GM23338 (cell line): ENCODE data around the gene UNKL. TPM values are rescaled to one million over a fixed set of nuclear protein-coding genes. Genes with fewer than 3 reads are reported as not detected.

ENCODE experiments used
- ATAC-seq: fragments of 200-7000 bp; cut with Tn5 transposase; 3 replicates; pipeline ENCODE4 v1.9.1; 2020
- DNase-seq: peaks from one replicate; pipeline ENCODE4 v3.0.0-alpha.2; 2015; ENCODE audit warnings: low spot score
- H2AFZ ChIP-seq: fragments of 200-600 bp; sonication (generic); 2 replicates; pipeline ENCODE4 v1.8.0; 2016; ENCODE audit warnings: antibody characterized with exemption, mild to moderate bottlenecking, moderate library complexity
- H3F3A ChIP-seq: fragments of 200-600 bp; sonication (generic); replicated peaks from 2 replicates; pipeline ENCODE4 v1.8.0; 2017; ENCODE audit warnings: antibody characterized with exemption, mixed run types, low read depth
- H3K27ac ChIP-seq: fragments of 200-600 bp; sonication (generic); 2 replicates; pipeline ENCODE4 v1.6.1; 2016; ENCODE audit warnings: low read depth
- H3K27me3 ChIP-seq: fragments of 200-600 bp; sonication (generic); 2 replicates; pipeline ENCODE4 v1.8.0; 2016; ENCODE audit warnings: mild to moderate bottlenecking, mixed run types, moderate library complexity; ENCODE audit not compliant: insufficient read depth
- H3K36me3 ChIP-seq: fragments of 200-600 bp; sonication (generic); 2 replicates; pipeline ENCODE4 v1.8.0; 2016; ENCODE audit warnings: mild to moderate bottlenecking; ENCODE audit not compliant: insufficient read depth
- H3K4me1 ChIP-seq: fragments of 200-600 bp; sonication (generic); 2 replicates; pipeline ENCODE4 v1.8.0; 2016; ENCODE audit warnings: mild to moderate bottlenecking, moderate library complexity; ENCODE audit not compliant: insufficient read depth
- H3K4me2 ChIP-seq: fragments of 200-600 bp; sonication (generic); 2 replicates; pipeline ENCODE4 v1.7.1; 2017; ENCODE audit warnings: mixed run types
- H3K4me3 ChIP-seq: fragments of 200-600 bp; sonication (generic); 2 replicates; pipeline ENCODE4 v1.6.1; 2016; ENCODE audit warnings: mixed run types
- H3K79me2 ChIP-seq: fragments of 200-600 bp; sonication (generic); replicated peaks from 2 replicates; pipeline ENCODE4 v1.8.0; 2017; ENCODE audit warnings: mild to moderate bottlenecking; ENCODE audit not compliant: insufficient read depth
- H3K9me2 ChIP-seq: fragments of 200-600 bp; sonication (generic); 2 replicates; pipeline ENCODE4 v1.8.0; 2017; ENCODE audit not compliant: insufficient read depth
- H4K20me1 ChIP-seq: fragments of 200-600 bp; sonication (generic); replicated peaks from 2 replicates; pipeline ENCODE4 v1.8.0; 2017; ENCODE audit warnings: mild to moderate bottlenecking; ENCODE audit not compliant: insufficient read depth
- H3K27ac Mint-ChIP-seq: 2 replicates; pipeline ENCODE4 v1.8.0; 2020; ENCODE audit warnings: inconsistent platforms, mild to moderate bottlenecking, moderate library complexity, mixed read lengths
- H3K27me3 Mint-ChIP-seq: 3 replicates; pipeline ENCODE4 v1.8.0; 2022; ENCODE audit warnings: low read depth, mild to moderate bottlenecking, moderate library complexity, mixed read lengths, inconsistent platforms; ENCODE audit not compliant: insufficient read depth, poor library complexity
- H3K36me3 Mint-ChIP-seq: 3 replicates; pipeline ENCODE4 v1.8.0; 2021; ENCODE audit warnings: low read depth, mild to moderate bottlenecking, inconsistent platforms, moderate library complexity, mixed read lengths
- H3K4me1 Mint-ChIP-seq: 3 replicates; pipeline ENCODE4 v1.8.0; 2020; ENCODE audit warnings: mild to moderate bottlenecking, inconsistent platforms, mixed read lengths
- H3K4me3 Mint-ChIP-seq: 3 replicates; pipeline ENCODE4 v1.8.0; 2021; ENCODE audit warnings: moderate library complexity, mild to moderate bottlenecking, inconsistent platforms, mixed read lengths
- H3K9me3 Mint-ChIP-seq: 3 replicates; pipeline ENCODE4 v1.8.0; 2020; ENCODE audit warnings: moderate library complexity, mild to moderate bottlenecking, inconsistent platforms, mixed read lengths
- EZH2 ChIP-seq: fragments of 200-600 bp; sonication (generic); IDR thresholded peaks from one replicate; pipeline ENCODE4 v1.8.0; 2017; ENCODE audit warnings: antibody characterized with exemption, mild to moderate bottlenecking, low read depth; ENCODE audit not compliant: unreplicated experiment
- EZH2phosphoT487 ChIP-seq: fragments of 200-600 bp; sonication (generic); IDR thresholded peaks from one replicate; pipeline ENCODE4 v1.8.1; 2018; ENCODE audit warnings: antibody characterized with exemption; ENCODE audit not compliant: unreplicated experiment
- JUNB ChIP-seq: IDR thresholded peaks from one replicate; pipeline ENCODE4 v1.6.1; 2016; ENCODE audit warnings: antibody characterized with exemption; ENCODE audit not compliant: unreplicated experiment
- NANOG ChIP-seq: IDR thresholded peaks from 2 replicates; pipeline ENCODE4 v1.6.1; 2016; ENCODE audit warnings: antibody characterized with exemption, borderline replicate concordance
- ZNF331 ChIP-seq: fragments of 250-450 bp; sonication (Bioruptor Pico); IDR thresholded peaks from 2 replicates; pipeline ENCODE4 v1.5.0; 2020; ENCODE audit warnings: low read depth, mild to moderate bottlenecking, moderate library complexity
- polyA plus RNA-seq: library from polyadenylated mRNA; unstranded; fragments of >200 nt; fragmentation: Nextera tagmentation; extraction: Ambion mirVana; gene quantifications from 2 replicates; pipeline ENCODE4 v1.2.1, GENCODE V29; 2016
- total RNA-seq: library from RNA; depleted of rRNA; stranded (reverse); fragments of >200 nt; shearing (Covaris generic); gene quantifications from 2 replicates; pipeline ENCODE4 v1.2.3, GENCODE V29; 2014
- TF ChIP-seq, protein P1 (sequence below): IDR thresholded peaks from one replicate; pipeline ENCODE4 v1.6.1; 2018; ENCODE audit warnings: antibody characterized with exemption; ENCODE audit not compliant: unreplicated experiment
- TF ChIP-seq, protein P2 (sequence below), 2 experiments: fragments of 200-600 bp in 1 of 2; sonication (generic) in 1 of 2; conservative IDR thresholded peaks; 2 replicates each; pipeline versions ENCODE4 v1.5.1 to v1.6.1; 2016 to 2017; ENCODE audit warnings: antibody characterized with exemption in 2 of 2, low read depth in 2 of 2, mild to moderate bottlenecking in 2 of 2, moderate library complexity in 1 of 2
- TF ChIP-seq, protein P3 (sequence below): IDR thresholded peaks from 2 replicates; pipeline ENCODE4 v1.6.1; 2016; ENCODE audit warnings: antibody characterized with exemption

Gene UNKL
- total and polyA plus RNA-seq, 2 experiments from 2014 or later: 16.7 to 28.7 TPM

DNA sequence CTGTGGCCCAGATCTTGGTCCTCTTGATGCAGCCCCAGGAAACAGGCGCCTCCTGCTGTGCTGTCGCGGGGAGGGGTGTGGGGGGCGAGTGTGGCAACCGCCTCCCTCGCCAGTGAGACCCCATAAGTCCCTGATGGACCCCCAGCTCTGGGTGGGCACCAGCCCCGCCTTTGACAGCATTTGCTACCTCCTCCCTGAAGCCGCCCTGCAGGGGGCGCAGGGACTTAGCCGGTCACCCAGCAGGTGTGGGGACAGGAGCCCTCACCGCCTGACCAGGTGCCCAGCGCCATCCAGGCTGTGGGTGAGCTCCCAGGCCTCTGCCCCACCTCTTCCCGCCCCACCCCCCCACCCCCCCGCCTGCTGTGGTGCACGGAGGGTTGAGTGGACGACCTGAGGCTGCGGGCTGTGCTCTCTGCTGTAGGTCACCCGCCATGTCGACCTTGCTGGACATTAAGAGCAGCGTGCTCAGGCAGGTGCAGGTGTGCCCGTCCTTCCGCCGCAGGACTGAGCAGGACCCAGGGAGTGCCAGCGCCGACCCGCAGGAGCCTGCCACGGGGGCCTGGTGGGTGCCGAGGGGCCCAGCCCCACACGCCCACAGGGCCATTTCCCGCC is 76.3 kb downstream of the UNKL start:
- Histone ChIP-seq H2AFZ (no peak overlapping the region), H3K36me3 (no peaks in the 10 kb centered on the region), H3K9me2 (no peaks in the 10 kb centered on the region), H4K20me1 (no peaks in the 10 kb centered on the region; the same call in 1 of the 2 replicates), H3K27ac (no peak overlapping the region), H3K27me3 (peaks cover 25% of the 10 kb centered on the region), H3K4me1 (no peaks in the 10 kb centered on the region; the same call in 1 of the 2 replicates), H3K4me3 (no peak overlapping the region), H3F3A (0 out of 2 replicates have a peak, but pooled peaks cover 2% of the 10 kb centered on the region), H3K79me2 (no peaks in the 10 kb centered on the region), H3K4me2 (no peak overlapping the region)
- Mint-ChIP-seq H3K27me3 (peaks cover 32% of the 10 kb centered on the region), H3K27ac (no peak overlapping the region), H3K9me3 (no peaks in the 10 kb centered on the region), H3K4me1 (peaks cover 5% of the 10 kb centered on the region; the same call in 2 of the 3 replicates), H3K4me3 (no peak overlapping the region), H3K36me3 (no peaks in the 10 kb centered on the region)
- TF ChIP-seq, protein P1, sequence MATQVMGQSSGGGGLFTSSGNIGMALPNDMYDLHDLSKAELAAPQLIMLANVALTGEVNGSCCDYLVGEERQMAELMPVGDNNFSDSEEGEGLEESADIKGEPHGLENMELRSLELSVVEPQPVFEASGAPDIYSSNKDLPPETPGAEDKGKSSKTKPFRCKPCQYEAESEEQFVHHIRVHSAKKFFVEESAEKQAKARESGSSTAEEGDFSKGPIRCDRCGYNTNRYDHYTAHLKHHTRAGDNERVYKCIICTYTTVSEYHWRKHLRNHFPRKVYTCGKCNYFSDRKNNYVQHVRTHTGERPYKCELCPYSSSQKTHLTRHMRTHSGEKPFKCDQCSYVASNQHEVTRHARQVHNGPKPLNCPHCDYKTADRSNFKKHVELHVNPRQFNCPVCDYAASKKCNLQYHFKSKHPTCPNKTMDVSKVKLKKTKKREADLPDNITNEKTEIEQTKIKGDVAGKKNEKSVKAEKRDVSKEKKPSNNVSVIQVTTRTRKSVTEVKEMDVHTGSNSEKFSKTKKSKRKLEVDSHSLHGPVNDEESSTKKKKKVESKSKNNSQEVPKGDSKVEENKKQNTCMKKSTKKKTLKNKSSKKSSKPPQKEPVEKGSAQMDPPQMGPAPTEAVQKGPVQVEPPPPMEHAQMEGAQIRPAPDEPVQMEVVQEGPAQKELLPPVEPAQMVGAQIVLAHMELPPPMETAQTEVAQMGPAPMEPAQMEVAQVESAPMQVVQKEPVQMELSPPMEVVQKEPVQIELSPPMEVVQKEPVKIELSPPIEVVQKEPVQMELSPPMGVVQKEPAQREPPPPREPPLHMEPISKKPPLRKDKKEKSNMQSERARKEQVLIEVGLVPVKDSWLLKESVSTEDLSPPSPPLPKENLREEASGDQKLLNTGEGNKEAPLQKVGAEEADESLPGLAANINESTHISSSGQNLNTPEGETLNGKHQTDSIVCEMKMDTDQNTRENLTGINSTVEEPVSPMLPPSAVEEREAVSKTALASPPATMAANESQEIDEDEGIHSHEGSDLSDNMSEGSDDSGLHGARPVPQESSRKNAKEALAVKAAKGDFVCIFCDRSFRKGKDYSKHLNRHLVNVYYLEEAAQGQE: no peak
- TF ChIP-seq, protein P2, sequence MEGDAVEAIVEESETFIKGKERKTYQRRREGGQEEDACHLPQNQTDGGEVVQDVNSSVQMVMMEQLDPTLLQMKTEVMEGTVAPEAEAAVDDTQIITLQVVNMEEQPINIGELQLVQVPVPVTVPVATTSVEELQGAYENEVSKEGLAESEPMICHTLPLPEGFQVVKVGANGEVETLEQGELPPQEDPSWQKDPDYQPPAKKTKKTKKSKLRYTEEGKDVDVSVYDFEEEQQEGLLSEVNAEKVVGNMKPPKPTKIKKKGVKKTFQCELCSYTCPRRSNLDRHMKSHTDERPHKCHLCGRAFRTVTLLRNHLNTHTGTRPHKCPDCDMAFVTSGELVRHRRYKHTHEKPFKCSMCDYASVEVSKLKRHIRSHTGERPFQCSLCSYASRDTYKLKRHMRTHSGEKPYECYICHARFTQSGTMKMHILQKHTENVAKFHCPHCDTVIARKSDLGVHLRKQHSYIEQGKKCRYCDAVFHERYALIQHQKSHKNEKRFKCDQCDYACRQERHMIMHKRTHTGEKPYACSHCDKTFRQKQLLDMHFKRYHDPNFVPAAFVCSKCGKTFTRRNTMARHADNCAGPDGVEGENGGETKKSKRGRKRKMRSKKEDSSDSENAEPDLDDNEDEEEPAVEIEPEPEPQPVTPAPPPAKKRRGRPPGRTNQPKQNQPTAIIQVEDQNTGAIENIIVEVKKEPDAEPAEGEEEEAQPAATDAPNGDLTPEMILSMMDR (conservative IDR thresholded peaks at IDR 0.05; ENCODE audit: low read depth in 2 of 2): peak; percentile 31 to 63
- TF ChIP-seq, protein P3, sequence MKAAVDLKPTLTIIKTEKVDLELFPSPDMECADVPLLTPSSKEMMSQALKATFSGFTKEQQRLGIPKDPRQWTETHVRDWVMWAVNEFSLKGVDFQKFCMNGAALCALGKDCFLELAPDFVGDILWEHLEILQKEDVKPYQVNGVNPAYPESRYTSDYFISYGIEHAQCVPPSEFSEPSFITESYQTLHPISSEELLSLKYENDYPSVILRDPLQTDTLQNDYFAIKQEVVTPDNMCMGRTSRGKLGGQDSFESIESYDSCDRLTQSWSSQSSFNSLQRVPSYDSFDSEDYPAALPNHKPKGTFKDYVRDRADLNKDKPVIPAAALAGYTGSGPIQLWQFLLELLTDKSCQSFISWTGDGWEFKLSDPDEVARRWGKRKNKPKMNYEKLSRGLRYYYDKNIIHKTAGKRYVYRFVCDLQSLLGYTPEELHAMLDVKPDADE: no peak
- TF ChIP-seq ZNF331 (CRISPR knock-in tag): no peak
- TF ChIP-seq EZH2: no peak
- TF ChIP-seq JUNB: no peak
- no peak for TF ChIP-seq NANOG
- DNase-seq (peak; percentile 67), ATAC-seq (no peak)

DNA sequence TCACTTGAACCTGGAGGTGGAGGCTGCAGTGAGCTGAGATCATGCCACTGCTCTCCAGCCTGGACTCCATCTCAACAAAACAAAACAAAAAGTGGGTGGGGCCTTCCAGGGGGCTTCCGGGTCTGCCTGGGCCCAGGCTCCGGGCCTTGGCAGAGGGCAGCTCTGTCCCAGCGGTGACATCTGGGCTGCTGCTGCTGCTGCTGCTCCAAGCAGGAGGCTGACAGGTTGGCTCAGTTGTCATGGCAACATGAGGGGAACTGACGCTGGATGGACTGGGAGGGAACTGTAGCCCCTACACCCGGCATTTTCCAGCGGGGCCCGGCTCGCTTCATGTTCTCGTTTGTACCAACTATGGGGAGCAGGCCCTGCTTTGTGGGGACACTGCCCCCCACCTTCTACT is 77.0 kb downstream of the UNKL start:
- Histone ChIP-seq H3K79me2 (no peaks in the 10 kb centered on the region), H4K20me1 (no peaks in the 10 kb centered on the region; the same call in 1 of the 2 replicates), H3F3A (0 out of 2 replicates have a peak, but pooled peaks cover 2% of the 10 kb centered on the region), H3K9me2 (no peaks in the 10 kb centered on the region), H3K27ac (no peak overlapping the region), H3K4me1 (peaks cover 1% of the 10 kb centered on the region; the same call in 1 of the 2 replicates), H3K27me3 (peaks cover 33% of the 10 kb centered on the region), H2AFZ (no peak overlapping the region), H3K4me2 (no peak overlapping the region), H3K4me3 (no peak overlapping the region), H3K36me3 (no peaks in the 10 kb centered on the region)
- TF ChIP-seq EZH2phosphoT487: no peak
- no peaks in the 10 kb centered on the region for H3K36me3 Mint-ChIP-seq
- H3K9me3 Mint-ChIP-seq: no peaks in the 10 kb centered on the region
- no peak overlapping the region for H3K27ac Mint-ChIP-seq
- ATAC-seq: no peak
- H3K4me1 Mint-ChIP-seq: peaks cover 5% of the 10 kb centered on the region
- DNase-seq: peak; percentile 62
- peaks cover 30% of the 10 kb centered on the region for H3K27me3 Mint-ChIP-seq
- H3K4me3 Mint-ChIP-seq: no peak overlapping the region
